Measurements from ENCODE around the gene ACYP1. TPM values are rescaled to one million over a fixed set of nuclear protein-coding genes. Genes with fewer than 3 reads are reported as not detected.
A peak's percentile ranks its signal among the peaks of the same experiment; 100 is the strongest.

The ACYP1 gene
- total and polyA plus RNA-seq, 2 of the 13 experiments (the other 11 are each of a cell fraction or from before 2014, with no cell fraction given): 9.7 to 22.4 TPM

DNA sequence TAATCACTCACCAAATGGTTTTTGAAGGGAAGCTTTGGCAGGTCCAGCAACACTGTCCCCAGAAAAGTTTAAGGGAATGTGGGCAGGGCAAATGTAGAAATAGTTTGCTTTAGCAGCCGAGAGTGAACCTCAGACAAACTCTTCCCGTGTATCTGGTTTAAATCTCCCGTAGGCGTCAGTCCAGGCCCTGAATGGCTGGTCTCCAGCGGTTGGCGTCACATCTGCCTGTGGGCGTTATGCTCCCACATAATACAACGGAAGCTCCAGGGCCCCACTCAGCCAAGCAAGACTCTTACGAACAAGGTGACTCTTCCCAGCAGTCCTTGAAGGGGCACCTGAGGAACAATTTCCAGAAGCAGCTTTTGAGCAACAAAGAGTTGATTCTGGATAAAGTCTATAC lies 6.6 kb upstream of the ACYP1 start:
- Histone ChIP-seq H3K27ac (ENCODE audit: extremely low read length, insufficient read depth, low read length) (peak overlapping the region; percentile 95), H2AFZ (ENCODE audit: low read length) (no peak overlapping the region), H3K9ac (ENCODE audit: insufficient read depth, low read depth, low read length) (peak overlapping the region; percentile 89), H4K20me1 (ENCODE audit: insufficient read depth, low read length) (no peaks in the 10 kb centered on the region), H3K9me3 (ENCODE audit: low read length) (no peaks in the 10 kb centered on the region), H3K4me3 (replicated peaks in 1 of 3; ENCODE audit: insufficient read depth in 1 of 3, low read depth in 2 of 3, low read length in 3 of 3) (peak overlapping the region; percentile 67 to 80 (median 68)), H3K4me2 (ENCODE audit: low read depth, low read length) (peak overlapping the region; percentile 98), H3K79me2 (ENCODE audit: insufficient read depth, low read length) (peaks cover 14% of the 10 kb centered on the region), H3K36me3 (replicated peaks in 1 of 2; ENCODE audit: control insufficient read depth in 1 of 2, insufficient read depth in 2 of 2, low read length in 2 of 2) (no peaks in the 10 kb centered on the region), H3K27me3 (ENCODE audit: control insufficient read depth in 1 of 2, insufficient read depth in 2 of 2, low read length in 2 of 2) (no peaks in the 10 kb centered on the region), H3K4me1 (ENCODE audit: insufficient read depth, low read length) (peaks cover 43% of the 10 kb centered on the region)
- in situ Hi-C loops (cut with HindIII; ENCODE audit: extremely low pct_ligation_motif_present, low pct_unique_long_range_greater_than_20kb): no loop called here
- ChIA-PET POLR2A (interaction anchor here (0.8 to 2.0 kb wide), 5 partner anchors 29 to 147 kb away, joined by 3 to 14 read pairs (median 8); partner anchors contain the start of genes PGF and RPS6KL1), CTCF (ENCODE audit: low intra/inter-chr PET ratio, low total read pairs) (no interaction called here)
- BruUV-seq (replicated peaks): no TSS peak
- peak; percentile 37 for ATAC-seq
- FAIRE-seq: peak; percentile 8
- intact Hi-C loops (cut with micrococcal nuclease; ENCODE audit: unreplicated experiment): no loop called here
- TF ChIP-seq SIN3B (IDR thresholded peaks at IDR 0.05; ENCODE audit: low read length): peak; percentile 50; the same call in 1 of the 2 replicates
- TF ChIP-seq TOE1 (CRISPR knock-in tag; IDR thresholded peaks at IDR 0.05): no peak
- TF ChIP-seq MATR3 (CRISPR knock-in tag; IDR thresholded peaks at IDR 0.05): no peak
- 0 out of 2 replicates have a peak, but pooled peaks have one; percentile 47 for TF ChIP-seq ZNF33A (CRISPR knock-in tag; IDR thresholded peaks at IDR 0.05; ENCODE audit: borderline replicate concordance)
- 0 out of 2 replicates have a peak, but pooled peaks have one; percentile 7 for TF ChIP-seq ZNF816 (CRISPR knock-in tag; IDR thresholded peaks at IDR 0.05; ENCODE audit: borderline replicate concordance)
- TF ChIP-seq, protein P1, sequence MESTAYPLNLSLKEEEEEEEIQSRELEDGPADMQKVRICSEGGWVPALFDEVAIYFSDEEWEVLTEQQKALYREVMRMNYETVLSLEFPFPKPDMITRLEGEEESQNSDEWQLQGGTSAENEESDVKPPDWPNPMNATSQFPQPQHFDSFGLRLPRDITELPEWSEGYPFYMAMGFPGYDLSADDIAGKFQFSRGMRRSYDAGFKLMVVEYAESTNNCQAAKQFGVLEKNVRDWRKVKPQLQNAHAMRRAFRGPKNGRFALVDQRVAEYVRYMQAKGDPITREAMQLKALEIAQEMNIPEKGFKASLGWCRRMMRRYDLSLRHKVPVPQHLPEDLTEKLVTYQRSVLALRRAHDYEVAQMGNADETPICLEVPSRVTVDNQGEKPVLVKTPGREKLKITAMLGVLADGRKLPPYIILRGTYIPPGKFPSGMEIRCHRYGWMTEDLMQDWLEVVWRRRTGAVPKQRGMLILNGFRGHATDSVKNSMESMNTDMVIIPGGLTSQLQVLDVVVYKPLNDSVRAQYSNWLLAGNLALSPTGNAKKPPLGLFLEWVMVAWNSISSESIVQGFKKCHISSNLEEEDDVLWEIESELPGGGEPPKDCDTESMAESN (CRISPR knock-in tag; conservative IDR thresholded peaks at IDR 0.05): 0 out of 2 replicates have a peak, but pooled peaks have one; percentile 12
- TF ChIP-seq TMF1 (CRISPR knock-in tag; IDR thresholded peaks at IDR 0.05; ENCODE audit: low read depth): no peak
- 10% methylated on average over 6 of the region's 9 CpGs for WGBS (ENCODE audit: low lambda C conversion rate)
- DNase-seq (ENCODE audit: low spot score): no peak

Measured in HepG2 (cell line).